ENCODE results near the gene ROGDI.

GRCh38 chr16:4839942-4840341 is 37.5 kb upstream of the ROGDI start:
- TF ChIP-seq CTCF (IDR thresholded peaks at IDR 0.05) (no peak), POLR2A (IDR thresholded peaks at IDR 0.05) (no peak), EP300 (IDR thresholded peaks at IDR 0.05) (no peak), POLR2AphosphoS5 (IDR thresholded peaks at IDR 0.05) (no peak)

Measured in gastroesophageal sphincter (tissue), 3 donors.